ENCODE data around the gene ITPR2.

- TF ChIP-seq CTCF (IDR thresholded peaks at IDR 0.05; ENCODE audit: insufficient read depth, low read length) (no peak), REST (IDR thresholded peaks at IDR 0.05; ENCODE audit: insufficient replicate concordance, low read depth) (no peak)
These were observed 182.0 kb downstream of the ITPR2 start for GRCh38 chr12:26651036-26651435.

Measured in HL-60 (cell line).